Activated CD8-positive, alpha-beta memory T cell treated with anti-CD3 and anti-CD28 coated beads, Interleukin-2, amount 10 ng/mL, durations not matched to agents 7 days and 5 days (primary cell): ENCODE results near the gene PCGF5. TPM values are rescaled to one million over a fixed set of nuclear protein-coding genes. Genes with fewer than 3 reads are reported as not detected.
A peak's percentile ranks its signal among the peaks of the same experiment; 100 is the strongest.
"Not testable (repeated sequence)": the region's sequence is repeated elsewhere in the genome, so short reads cannot be mapped to it uniquely, and the experiment has no call there.

ENCODE experiments used
- ATAC-seq: fragments of 150-1000 bp; cut with Tn5 transposase; one replicate; pipeline ENCODE4 v1.10.0; 2021; ENCODE audit warnings: moderate library complexity
- CTCF ChIA-PET: fragments of 350-600 bp; sonication (Branson Sonifier 250); formaldehyde crosslinking; loops from one replicate; lab custom pipeline; 2021; ENCODE audit warnings: antibody characterized with exemption; lab: Charles Lee
- DNase-seq: peaks from one replicate; pipeline ENCODE4 v3.0.0-alpha.2; 2020
- H3K27ac Mint-ChIP-seq: one replicate; pipeline ENCODE4 v1.8.0; 2021; ENCODE audit warnings: mild to moderate bottlenecking, mixed read lengths
- H3K27me3 Mint-ChIP-seq: one replicate; pipeline ENCODE4 v1.8.0; 2021; ENCODE audit warnings: mixed read lengths
- H3K36me3 Mint-ChIP-seq: one replicate; pipeline ENCODE4 v1.8.0; 2021; ENCODE audit warnings: mild to moderate bottlenecking, mixed read lengths
- H3K4me1 Mint-ChIP-seq: one replicate; pipeline ENCODE4 v1.8.0; 2021; ENCODE audit warnings: mixed read lengths
- H3K4me3 Mint-ChIP-seq: one replicate; pipeline ENCODE4 v1.8.0; 2021; ENCODE audit warnings: mild to moderate bottlenecking, moderate library complexity, mixed read lengths
- H3K9me3 Mint-ChIP-seq: one replicate; pipeline ENCODE4 v1.8.0; 2022; ENCODE audit warnings: low read depth, mixed read lengths
- total RNA-seq, 2 experiments: library from RNA; stranded (reverse); gene quantifications; one replicate each; pipeline ENCODE4 v1.2.3, GENCODE V29; 2021

PCGF5 gene
- 10 to 100 TPM; 41.7 to 45.7 TPM for total RNA-seq

DNA sequence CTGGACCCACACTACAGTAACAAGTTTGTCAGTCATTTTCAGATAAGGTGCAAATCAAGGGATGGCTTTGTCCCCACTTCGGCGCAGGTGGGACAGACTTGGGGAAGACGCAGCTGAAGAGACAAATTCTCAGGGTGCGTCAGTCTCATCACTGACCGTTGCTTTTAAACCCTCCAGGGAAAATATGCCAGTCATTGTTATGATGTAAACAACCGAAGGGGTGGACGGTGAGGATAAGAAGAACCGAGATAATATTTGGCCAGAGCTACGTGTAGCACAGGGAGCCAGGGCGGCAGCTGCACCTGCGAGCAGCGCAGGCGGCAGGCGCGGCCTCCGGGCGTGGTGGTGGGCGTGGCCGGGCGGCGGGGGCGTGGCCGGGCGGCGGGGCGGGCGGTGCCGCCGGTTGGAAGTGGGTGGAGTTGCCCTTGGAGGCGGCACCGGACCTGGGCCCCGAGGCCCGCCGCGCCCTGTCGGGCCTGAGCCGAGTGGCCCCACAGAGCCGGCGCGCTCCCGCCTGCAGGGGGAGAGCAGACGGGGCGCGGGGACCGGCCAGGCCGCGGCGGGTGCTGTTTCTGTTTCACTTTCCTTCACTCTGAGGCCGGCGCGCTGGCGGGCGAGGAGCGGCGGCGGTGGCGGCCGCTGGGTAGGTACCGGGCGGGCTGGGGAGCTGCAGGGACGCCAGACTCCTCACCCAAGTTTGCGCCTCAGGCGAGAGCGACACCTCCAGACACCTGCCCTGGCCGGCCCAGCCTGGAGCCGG lies at the start of gene PCGF5:
TSS of gene PCGF5 (plus strand) at position 470 of the 760 bp plus-strand sequence. CDS start 2,209 bp downstream, outside the sequence.
- H3K4me1 Mint-ChIP-seq = peaks cover 43% of the 10 kb centered on the region
- ATAC-seq (peak; percentile 99), DNase-seq (peak; percentile 93)
- no peaks in the 10 kb centered on the region for H3K27me3 Mint-ChIP-seq
- no peaks in the 10 kb centered on the region for H3K9me3 Mint-ChIP-seq
- H3K27ac Mint-ChIP-seq = peak within 1 kb of the TSS; percentile 80
- CTCF ChIA-PET = interaction anchor here (0.6 to 1.5 kb wide), 5 partner anchors 10 to 201 kb away, joined by 3 to 5 read pairs (median 3); no protein-coding TSS in a partner anchor
- H3K36me3 Mint-ChIP-seq = peaks cover 26% of the 10 kb centered on the region
- peak within 1 kb of the TSS; percentile 84 for H3K4me3 Mint-ChIP-seq

DNA sequence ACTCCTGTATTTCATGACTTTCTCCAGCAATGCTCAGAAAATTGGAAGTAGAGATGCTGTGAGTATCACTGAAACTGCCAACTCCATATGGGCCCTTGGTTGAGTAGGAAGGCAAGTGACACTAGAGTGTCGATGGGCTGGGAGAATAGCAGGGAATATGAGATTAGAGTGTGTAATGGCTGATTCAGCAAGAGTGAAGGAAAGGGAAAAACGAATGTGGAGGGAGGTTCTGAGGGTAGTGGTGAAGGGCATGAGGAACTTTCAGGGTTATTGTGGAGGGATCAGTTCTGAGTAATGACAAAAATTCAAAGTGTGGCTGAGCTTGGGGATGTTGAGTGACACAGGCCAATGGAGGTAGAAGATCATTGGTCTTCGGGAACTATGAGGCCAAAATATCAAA lies 49.0 kb upstream of the PCGF5 start:
- peaks cover 44% of the 10 kb centered on the region for H3K36me3 Mint-ChIP-seq
- CTCF ChIA-PET = no interaction called here
- ATAC-seq = no peak

DNA sequence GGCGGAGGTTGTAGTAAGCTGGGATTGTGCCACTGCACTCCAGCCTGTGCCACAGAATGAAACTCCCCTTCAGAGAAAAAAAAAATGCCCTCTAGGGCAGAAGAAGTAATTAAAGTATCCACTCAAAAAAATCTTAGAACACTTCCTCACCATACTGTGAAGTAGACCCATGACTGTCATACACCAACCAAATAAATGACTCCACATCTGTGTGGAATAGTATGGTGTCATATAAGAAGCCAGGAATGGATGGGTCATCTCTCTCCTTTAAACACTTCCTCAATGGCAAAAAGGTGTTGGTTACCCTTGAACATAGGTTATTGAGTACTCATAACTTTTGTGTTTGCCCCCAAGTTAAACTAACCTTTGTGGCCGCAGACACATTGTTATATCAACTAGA lies 48.1 kb upstream of the PCGF5 start:
- H3K27me3 Mint-ChIP-seq = no peaks in the 10 kb centered on the region
- H3K27ac Mint-ChIP-seq = no peak overlapping the region
- DNase-seq (no peak), ATAC-seq (no peak)
- peaks cover 45% of the 10 kb centered on the region for H3K36me3 Mint-ChIP-seq
- no peak overlapping the region for H3K4me3 Mint-ChIP-seq
- H3K4me1 Mint-ChIP-seq = peaks cover 13% of the 10 kb centered on the region
- CTCF ChIA-PET = interaction anchor here (1.1 kb wide), 1 partner anchor 10 kb away, joined by 3 read pairs; no protein-coding TSS in a partner anchor
- peaks cover 10% of the 10 kb centered on the region for H3K9me3 Mint-ChIP-seq

More for the DNA sequence above, 49.0 kb upstream of the PCGF5 start:
- DNase-seq = no peak
- H3K9me3 Mint-ChIP-seq = peaks cover 10% of the 10 kb centered on the region
- no peak overlapping the region for H3K27ac Mint-ChIP-seq
- H3K4me1 Mint-ChIP-seq = peaks cover 14% of the 10 kb centered on the region
- no peaks in the 10 kb centered on the region for H3K27me3 Mint-ChIP-seq
- H3K4me3 Mint-ChIP-seq = no peak overlapping the region

DNA sequence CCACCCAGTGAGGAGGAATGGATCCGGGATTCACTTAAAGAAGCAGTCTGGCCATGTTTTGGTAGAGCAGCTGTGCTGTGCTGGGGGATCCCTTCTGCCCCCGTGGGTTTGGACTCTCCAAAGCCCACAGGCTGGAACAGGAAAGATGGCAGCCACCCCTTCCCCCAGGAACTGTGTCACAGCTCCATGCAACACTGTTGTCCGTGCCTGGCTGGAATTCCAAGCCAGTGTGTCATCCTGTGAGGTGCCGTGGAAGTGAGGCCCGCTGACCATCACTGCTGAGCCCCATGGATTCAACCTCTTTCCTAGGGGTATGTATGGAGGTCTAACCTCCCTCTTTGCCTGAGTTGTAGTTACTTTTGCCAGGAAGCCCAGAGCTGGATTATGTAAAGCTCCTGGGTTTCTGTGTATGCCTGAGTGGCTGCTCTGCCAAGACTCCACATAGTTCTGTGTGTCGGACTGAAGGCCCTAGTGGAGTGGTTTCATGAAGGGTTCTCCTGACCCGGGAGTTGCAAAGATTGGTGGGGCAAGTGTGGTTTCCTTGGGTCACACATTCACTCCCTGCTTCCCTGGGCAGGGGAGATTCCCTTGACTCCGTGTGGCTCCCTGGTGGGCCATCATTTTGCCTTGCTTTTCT lies 35.1 kb upstream of the PCGF5 start:
- Mint-ChIP-seq H3K36me3 (peaks cover 26% of the 10 kb centered on the region), H3K4me3 (no peak overlapping the region), H3K4me1 (peaks cover 11% of the 10 kb centered on the region), H3K27ac (no peak overlapping the region), H3K27me3 (no peaks in the 10 kb centered on the region), H3K9me3 (peaks cover 2% of the 10 kb centered on the region)
- DNase-seq (no peak), ATAC-seq (no peak)
- CTCF ChIA-PET = no interaction called here

DNA sequence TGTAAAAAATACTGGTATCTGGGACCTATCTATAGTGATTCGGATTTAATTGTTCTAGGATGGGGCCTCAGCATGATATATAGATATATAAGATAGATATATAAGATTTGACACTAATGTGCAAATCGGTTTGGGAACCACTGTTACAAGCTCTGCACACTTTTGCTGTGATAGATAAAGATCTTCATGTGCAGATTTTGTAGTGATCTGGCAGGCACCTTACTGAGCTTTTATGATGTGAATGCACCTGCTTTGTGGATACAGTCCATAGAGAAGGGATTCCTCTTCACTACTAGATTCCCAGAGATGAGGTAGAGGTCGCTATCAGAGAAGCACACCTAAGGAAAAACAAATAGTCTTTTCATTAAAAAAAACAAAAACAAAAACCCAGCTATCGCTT lies 33.3 kb upstream of the PCGF5 start:
- no peaks in the 10 kb centered on the region for H3K27me3 Mint-ChIP-seq
- no peak overlapping the region for H3K4me3 Mint-ChIP-seq
- H3K36me3 Mint-ChIP-seq = peaks cover 15% of the 10 kb centered on the region
- H3K9me3 Mint-ChIP-seq = peaks cover 2% of the 10 kb centered on the region
- peaks cover 25% of the 10 kb centered on the region for H3K4me1 Mint-ChIP-seq
- CTCF ChIA-PET = no interaction called here
- H3K27ac Mint-ChIP-seq = no peak overlapping the region
- ATAC-seq (no peak), DNase-seq (no peak)

DNA sequence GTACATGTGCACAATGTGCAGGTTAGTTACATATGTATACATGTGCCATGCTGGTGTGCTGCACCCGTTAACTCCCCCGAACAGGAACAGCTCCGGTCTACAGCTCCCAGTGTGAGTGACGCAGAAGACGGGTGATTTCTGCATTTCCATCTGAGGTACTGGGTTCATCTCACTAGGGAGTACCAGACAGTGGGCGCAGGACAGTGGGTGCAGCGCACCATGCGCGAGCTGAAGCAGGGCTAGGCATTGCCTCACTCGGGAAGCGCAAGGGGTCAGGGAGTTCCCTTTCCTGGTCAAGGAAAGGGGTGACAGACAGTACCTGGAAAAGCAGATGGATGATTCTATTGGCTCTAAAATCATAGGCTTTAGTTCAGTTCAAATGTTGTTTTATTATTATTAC lies 32.5 kb upstream of the PCGF5 start:
- H3K9me3 Mint-ChIP-seq, H3K27me3 Mint-ChIP-seq, CTCF ChIA-PET, ATAC-seq, H3K27ac Mint-ChIP-seq, DNase-seq, H3K4me3 Mint-ChIP-seq: not testable (repeated sequence)
- peaks cover 11% of the 10 kb centered on the region for H3K36me3 Mint-ChIP-seq
- H3K4me1 Mint-ChIP-seq = peaks cover 24% of the 10 kb centered on the region

DNA sequence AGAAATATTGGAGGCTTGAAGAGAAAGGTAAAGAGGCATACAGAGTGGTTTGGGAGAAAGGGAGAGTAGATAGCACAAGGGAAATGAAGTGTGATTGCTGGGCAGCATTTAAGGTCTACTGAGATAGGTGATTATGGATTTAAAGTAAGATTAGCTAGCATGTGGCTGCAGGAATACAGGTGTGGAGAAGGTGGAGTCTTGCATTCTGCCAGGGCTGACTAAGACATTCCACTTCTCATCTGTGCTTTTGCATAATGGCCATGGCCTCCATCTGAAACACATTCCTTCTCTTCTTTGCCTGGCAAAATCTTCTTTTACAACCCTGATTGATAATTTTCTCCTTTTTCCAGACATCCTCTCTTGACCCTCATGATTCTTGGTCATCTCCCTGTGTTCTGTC lies 31.6 kb upstream of the PCGF5 start:
- no peak overlapping the region for H3K27ac Mint-ChIP-seq
- H3K4me3 Mint-ChIP-seq = no peak overlapping the region
- no peaks in the 10 kb centered on the region for H3K9me3 Mint-ChIP-seq
- CTCF ChIA-PET = no interaction called here
- H3K36me3 Mint-ChIP-seq = peaks cover 14% of the 10 kb centered on the region
- no peaks in the 10 kb centered on the region for H3K27me3 Mint-ChIP-seq
- peaks cover 32% of the 10 kb centered on the region for H3K4me1 Mint-ChIP-seq
- ATAC-seq (no peak), DNase-seq (no peak)

DNA sequence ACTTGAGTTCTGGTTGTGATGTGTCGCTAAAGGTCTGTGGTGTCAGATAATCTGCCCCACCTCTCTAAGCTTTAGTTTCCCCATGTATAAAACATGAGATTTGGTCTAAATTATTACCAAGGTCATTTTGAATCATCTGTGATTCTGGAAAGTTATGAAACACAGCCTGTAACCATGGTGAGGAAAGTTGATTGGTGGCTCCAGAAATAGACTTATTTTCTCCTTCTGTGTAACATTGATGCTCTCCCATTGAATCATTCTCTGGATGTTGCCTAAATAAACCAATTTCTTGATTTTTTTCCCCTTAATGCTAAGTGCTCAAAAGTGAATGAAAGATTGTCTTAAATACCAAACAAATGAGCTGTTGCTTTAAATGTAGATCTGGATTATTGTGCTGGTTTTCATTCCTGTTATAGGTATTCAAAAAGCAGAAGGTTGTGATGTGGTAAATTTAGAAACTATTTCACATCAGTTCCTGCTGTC lies 30.0 kb upstream of the PCGF5 start:
- CTCF ChIA-PET = no interaction called here

DNA sequence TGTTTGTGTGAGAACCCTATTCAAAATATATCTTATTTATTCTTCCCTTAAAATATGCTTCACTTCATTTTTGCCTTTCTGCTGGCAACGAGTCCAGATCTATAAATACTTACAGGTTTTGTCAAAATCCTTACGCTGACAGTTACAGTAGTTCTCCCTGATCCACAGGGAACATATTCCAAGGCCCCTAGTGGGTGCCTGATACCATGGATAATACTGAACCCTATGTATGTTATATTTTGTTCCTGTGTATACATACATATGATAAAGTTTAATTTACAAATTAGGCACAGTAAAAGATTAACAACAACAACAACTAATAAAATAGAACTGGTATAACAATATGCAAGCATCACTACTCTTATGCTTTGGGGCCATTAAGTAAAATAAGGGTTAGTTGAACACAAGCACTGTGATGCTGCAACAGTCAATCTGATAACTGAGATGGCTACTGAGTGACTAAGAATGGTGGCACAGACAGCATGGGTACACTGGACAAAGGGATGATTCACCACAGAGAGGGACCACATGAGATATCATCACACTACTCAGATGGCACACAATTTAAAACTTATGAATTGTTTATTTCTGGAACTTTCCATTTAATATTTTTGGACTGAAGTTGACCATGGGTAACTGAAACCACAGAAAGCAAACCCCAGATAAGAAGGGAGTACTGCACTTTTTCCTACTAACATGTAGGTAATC lies 29.4 kb upstream of the PCGF5 start:
- ATAC-seq = peak; percentile 54
- Mint-ChIP-seq H3K36me3 (peaks cover 20% of the 10 kb centered on the region), H3K9me3 (no peaks in the 10 kb centered on the region), H3K4me3 (no peak overlapping the region), H3K4me1 (peaks cover 44% of the 10 kb centered on the region), H3K27me3 (no peaks in the 10 kb centered on the region), H3K27ac (no peak overlapping the region)
- DNase-seq = no peak
- CTCF ChIA-PET = no interaction called here

More for the DNA sequence above, 30.0 kb upstream of the PCGF5 start:
- no peaks in the 10 kb centered on the region for H3K27me3 Mint-ChIP-seq
- peaks cover 20% of the 10 kb centered on the region for H3K36me3 Mint-ChIP-seq
- no peaks in the 10 kb centered on the region for H3K9me3 Mint-ChIP-seq
- H3K4me3 Mint-ChIP-seq = no peak overlapping the region
- H3K27ac Mint-ChIP-seq = no peak overlapping the region
- ATAC-seq (no peak), DNase-seq (no peak)
- H3K4me1 Mint-ChIP-seq = peaks cover 44% of the 10 kb centered on the region

DNA sequence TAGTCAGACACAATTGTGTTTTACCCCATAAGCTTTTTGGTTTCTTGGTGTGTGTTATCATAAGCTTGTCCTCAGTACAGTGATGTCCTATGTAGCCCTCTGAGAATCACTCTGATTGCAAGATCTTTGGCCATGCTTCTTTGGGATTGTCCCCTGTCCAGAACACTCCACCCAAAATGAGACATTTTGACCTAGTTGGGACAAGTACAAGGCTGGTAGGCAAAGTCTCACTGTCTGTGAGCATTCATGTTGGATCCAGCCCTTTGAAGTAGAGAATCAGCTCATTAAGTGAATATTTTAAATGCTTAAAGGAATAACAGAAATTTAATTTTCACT lies 28.9 kb upstream of the PCGF5 start:
- H3K4me1 Mint-ChIP-seq = peaks cover 44% of the 10 kb centered on the region
- peaks cover 18% of the 10 kb centered on the region for H3K36me3 Mint-ChIP-seq
- no peak overlapping the region for H3K27ac Mint-ChIP-seq

DNA sequence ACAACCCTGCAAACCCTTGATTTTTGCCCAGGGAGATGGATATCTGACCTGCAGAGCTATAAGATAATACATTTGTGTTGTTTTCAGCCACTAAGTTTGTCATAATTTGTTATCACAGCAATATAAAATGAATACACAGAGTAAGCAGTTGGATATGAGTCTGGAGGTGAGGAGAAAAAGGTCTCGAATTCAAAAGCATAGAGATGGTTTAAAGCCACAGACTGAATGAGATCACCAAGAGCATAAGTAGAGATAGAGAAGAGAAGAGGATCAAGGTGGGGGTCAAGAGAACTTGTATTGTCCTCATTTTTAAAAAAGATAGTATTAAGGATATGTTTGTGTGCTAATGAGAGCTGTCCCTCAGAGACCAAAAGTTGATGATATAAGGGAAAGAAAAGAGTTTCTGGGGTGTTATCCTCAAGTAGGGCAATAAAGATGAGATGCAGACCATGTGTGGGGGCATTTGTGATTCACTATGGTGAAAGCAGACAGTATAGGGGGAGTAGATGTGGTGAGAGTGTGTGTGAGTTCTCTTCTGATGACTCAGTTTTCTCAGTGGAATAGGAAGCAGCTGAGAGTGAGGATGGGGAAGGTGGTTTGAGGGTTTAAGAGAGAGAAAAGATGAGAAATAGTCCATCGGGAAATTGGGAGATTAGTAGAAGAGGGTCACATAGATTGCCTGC lies 25.8 kb upstream of the PCGF5 start:
- Mint-ChIP-seq H3K9me3 (no peaks in the 10 kb centered on the region), H3K36me3 (peaks cover 20% of the 10 kb centered on the region), H3K27ac (peak overlapping the region; percentile 6), H3K27me3 (no peaks in the 10 kb centered on the region), H3K4me1 (peaks cover 69% of the 10 kb centered on the region), H3K4me3 (no peak overlapping the region)
- CTCF ChIA-PET = interaction anchor here (1.9 kb wide), 1 partner anchor 10 kb away, joined by 5 read pairs; no protein-coding TSS in a partner anchor
- DNase-seq = peak; percentile 53
- ATAC-seq = peak; percentile 54

More for the DNA sequence above, 28.9 kb upstream of the PCGF5 start:
- Mint-ChIP-seq H3K9me3 (no peaks in the 10 kb centered on the region), H3K27me3 (no peaks in the 10 kb centered on the region), H3K4me3 (no peak overlapping the region)
- CTCF ChIA-PET = no interaction called here
- no peak for DNase-seq
- no peak for ATAC-seq

DNA sequence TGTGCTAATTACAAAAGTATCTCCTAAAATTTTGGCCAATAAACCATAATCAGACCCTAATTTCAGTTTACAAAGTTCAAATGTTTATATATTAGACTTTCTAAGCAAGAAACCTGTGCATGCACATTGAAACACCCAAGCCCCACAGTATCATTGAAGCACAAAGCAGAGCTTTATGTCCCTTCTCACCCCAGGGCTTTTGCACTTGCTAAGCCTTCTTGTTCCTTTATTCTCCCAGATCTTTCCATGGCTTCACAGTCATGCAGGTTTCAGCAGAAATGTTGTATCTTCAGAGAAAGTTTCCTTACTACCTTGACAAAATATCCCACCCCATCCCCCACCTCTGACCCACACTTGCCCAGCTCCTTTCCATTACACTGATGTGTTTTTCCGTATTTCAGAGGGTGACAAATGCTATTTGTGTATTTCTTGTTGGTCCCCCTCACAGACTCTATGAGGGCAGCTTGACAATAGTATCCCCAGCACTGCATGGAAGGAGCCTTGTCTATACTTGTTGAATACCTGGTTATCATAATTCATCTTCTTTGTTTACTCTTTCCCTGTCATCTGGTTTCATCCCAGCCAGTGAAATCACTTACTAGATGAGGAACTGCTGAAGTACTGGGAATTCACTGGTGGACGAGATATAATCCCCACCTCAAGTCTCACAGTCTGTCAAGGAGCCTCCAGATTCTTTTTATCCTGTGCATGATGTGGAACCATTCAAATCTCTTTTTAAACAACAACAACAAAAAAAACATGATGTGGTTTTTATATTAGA lies 24.0 kb upstream of the PCGF5 start:
- H3K27me3 Mint-ChIP-seq = no peaks in the 10 kb centered on the region
- no peak overlapping the region for H3K27ac Mint-ChIP-seq
- CTCF ChIA-PET = interaction anchor here (1.5 kb wide), 1 partner anchor 10 kb away, joined by 3 read pairs; no protein-coding TSS in a partner anchor
- ATAC-seq = no peak
- no peak for DNase-seq
- peaks cover 71% of the 10 kb centered on the region for H3K4me1 Mint-ChIP-seq
- no peak overlapping the region for H3K4me3 Mint-ChIP-seq
- no peaks in the 10 kb centered on the region for H3K9me3 Mint-ChIP-seq
- peaks cover 20% of the 10 kb centered on the region for H3K36me3 Mint-ChIP-seq
